Urothelium cell line (cell line): ENCODE data around the gene TCF7L2.

Source experiments
- DNase-seq: peaks from one replicate; pipeline ENCODE4 v3.0.0; 2011; ENCODE audit warnings: low spot score, mixed read lengths
- FAIRE-seq: peaks from 2 replicates; lab custom pipeline; 2011; peaks lifted over from hg19 to GRCh38; lab: Jason Lieb, UNC

The TCF7L2 gene

GRCh38 chr10:112945811-112946210, 4.2 kb upstream of the TCF7L2 start:
- DNase-seq, result no peak
- FAIRE-seq, result no peak

- no peak for DNase-seq
- FAIRE-seq, result no peak
Measured at GRCh38 chr10:112946649-112947048, 3.4 kb upstream of the TCF7L2 start.

- FAIRE-seq (no peak), DNase-seq (no peak)
Measured at GRCh38 chr10:112948196-112948595, 1.9 kb upstream of the TCF7L2 start.

GRCh38 chr10:112949143-112949823, 764 bp upstream of the TCF7L2 start:
- FAIRE-seq, result no peak

GRCh38 chr10:112950714-112951358, 789 bp downstream of the TCF7L2 start:
- no peak for DNase-seq

More at GRCh38 chr10:112949143-112949823, 764 bp upstream of the TCF7L2 start:
- no peak for DNase-seq

GRCh38 chr10:112951359-112952281, 1.6 kb downstream of the TCF7L2 start:
- no peak for FAIRE-seq
- DNase-seq, result peak; percentile 29

More at GRCh38 chr10:112950714-112951358, 789 bp downstream of the TCF7L2 start:
- FAIRE-seq, result no peak

- DNase-seq (no peak), FAIRE-seq (no peak)
Measured at GRCh38 chr10:112952282-112953173, 2.5 kb downstream of the TCF7L2 start.

GRCh38 chr10:112953174-112954159, 3.4 kb downstream of the TCF7L2 start:
- FAIRE-seq (no peak), DNase-seq (no peak)

- no peak for DNase-seq
- no peak for FAIRE-seq
Measured at GRCh38 chr10:112954974-112955581, 5.0 kb downstream of the TCF7L2 start.

GRCh38 chr10:112955582-112956421, 5.8 kb downstream of the TCF7L2 start:
- DNase-seq (no peak), FAIRE-seq (no peak)

GRCh38 chr10:112956631-112957350, 6.7 kb downstream of the TCF7L2 start:
- no peak for FAIRE-seq
- no peak for DNase-seq

GRCh38 chr10:112957640-112958092, 7.6 kb downstream of the TCF7L2 start:
- no peak for DNase-seq
- no peak for FAIRE-seq

- DNase-seq (peak; percentile 30), FAIRE-seq (no peak)
Measured at GRCh38 chr10:112958275-112958995, 8.4 kb downstream of the TCF7L2 start.

GRCh38 chr10:112959207-112959838, 9.3 kb downstream of the TCF7L2 start:
- DNase-seq (no peak), FAIRE-seq (no peak)

GRCh38 chr10:112960151-112960681, 10.2 kb downstream of the TCF7L2 start:
- FAIRE-seq (no peak), DNase-seq (no peak)

- DNase-seq (no peak), FAIRE-seq (no peak)
Measured at GRCh38 chr10:112961609-112962008, 11.6 kb downstream of the TCF7L2 start.
